PC-3 (cell line): ENCODE measurements around the gene TPST2.

ENCODE experiments used
- CTCF ChIP-seq: fragments of 300-600 bp; sonication (generic); conservative IDR thresholded peaks from 2 replicates; pipeline ENCODE4 v1.5.1; 2017; ENCODE audit warnings: antibody characterized with exemption, low read depth, mild to moderate bottlenecking, low read length
- EZH2 ChIP-seq: fragments of 300-600 bp; sonication (generic); IDR thresholded peaks from one replicate; pipeline ENCODE4 v1.6.1; 2017; ENCODE audit warnings: antibody characterized with exemption, mild to moderate bottlenecking, low read length; ENCODE audit not compliant: unreplicated experiment
- EZH2phosphoT487 ChIP-seq: fragments of 300-600 bp; sonication (generic); IDR thresholded peaks from 2 replicates; pipeline ENCODE4 v1.6.1; 2018; ENCODE audit warnings: mild to moderate bottlenecking, antibody characterized with exemption, low read length, borderline replicate concordance

DNA sequence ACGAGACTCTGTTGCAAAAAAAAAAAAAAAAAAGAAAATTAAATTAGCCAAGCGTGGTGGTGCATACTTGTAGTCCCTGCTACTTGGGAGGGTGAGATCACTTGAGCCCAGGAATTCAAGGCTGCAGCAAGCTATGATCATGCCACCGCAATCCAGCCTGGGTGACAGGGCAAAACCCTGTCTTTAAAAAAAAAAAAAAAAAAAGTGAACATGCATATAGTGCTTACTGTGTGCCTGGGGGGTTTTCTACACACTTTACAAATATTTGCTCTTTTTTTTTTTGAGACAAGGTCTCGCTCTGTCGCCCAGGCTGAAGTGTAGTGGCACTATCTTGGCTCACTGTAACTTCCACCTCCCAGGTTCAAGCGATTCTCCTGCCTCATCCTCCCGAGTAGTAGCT lies 12.9 kb downstream of the TPST2 start:
- TF ChIP-seq CTCF (no peak), EZH2 (no peak), EZH2phosphoT487 (no peak)
